NCI-H1105 (cell line): ENCODE data around the gene PCDHGB6.
"Not testable (repeated sequence)": the region's sequence is repeated elsewhere in the genome, so short reads cannot be mapped to it uniquely, and the experiment has no call there.

Experiments used
- DNase-seq: peaks from one replicate; lab custom pipeline; 2025; lab: John Stamatoyannopoulos, UW

PCDHGB6 gene

DNA sequence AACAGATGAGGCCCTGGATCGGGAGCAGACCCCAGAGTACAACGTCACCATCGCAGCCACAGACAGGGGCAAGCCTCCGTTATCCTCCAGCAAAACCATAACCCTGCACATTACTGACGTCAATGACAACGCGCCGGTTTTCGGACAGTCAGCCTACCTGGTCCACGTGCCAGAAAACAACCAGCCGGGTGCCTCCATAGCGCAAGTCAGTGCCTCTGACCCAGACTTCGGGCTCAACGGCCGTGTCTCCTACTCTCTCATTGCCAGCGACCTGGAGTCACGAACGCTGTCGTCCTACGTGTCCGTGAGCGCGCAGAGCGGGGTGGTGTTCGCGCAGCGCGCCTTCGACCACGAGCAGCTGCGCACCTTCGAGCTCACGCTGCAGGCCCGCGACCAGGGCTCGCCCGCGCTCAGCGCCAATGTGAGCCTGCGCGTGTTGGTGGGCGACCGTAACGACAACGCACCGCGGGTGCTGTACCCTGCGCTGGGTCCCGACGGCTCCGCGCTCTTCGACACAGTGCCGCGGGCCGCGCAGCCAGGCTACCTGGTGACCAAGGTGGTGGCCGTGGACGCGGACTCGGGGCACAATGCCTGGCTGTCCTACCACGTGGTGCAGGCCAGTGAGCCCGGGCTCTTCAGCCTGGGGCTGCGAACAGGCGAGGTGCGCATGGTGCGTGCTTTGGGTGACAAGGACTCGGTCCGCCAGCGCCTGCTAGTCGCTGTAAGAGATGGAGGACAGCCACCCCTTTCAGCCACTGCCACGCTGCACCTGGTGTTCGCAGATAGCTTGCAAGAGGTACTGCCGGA, 11.5 kb downstream of the PCDHGB6 start:
- no peak for DNase-seq

- DNase-seq: no peak
Observed at GRCh38 chr5:141420855-141421488, 13.2 kb downstream of the PCDHGB6 start, which contains the start of gene PCDHGA11. Gene PCDHGA11, plus strand, starts transcription at chr5:141421051. Its CDS starts 177 bp downstream, at chr5:141421228.

DNA sequence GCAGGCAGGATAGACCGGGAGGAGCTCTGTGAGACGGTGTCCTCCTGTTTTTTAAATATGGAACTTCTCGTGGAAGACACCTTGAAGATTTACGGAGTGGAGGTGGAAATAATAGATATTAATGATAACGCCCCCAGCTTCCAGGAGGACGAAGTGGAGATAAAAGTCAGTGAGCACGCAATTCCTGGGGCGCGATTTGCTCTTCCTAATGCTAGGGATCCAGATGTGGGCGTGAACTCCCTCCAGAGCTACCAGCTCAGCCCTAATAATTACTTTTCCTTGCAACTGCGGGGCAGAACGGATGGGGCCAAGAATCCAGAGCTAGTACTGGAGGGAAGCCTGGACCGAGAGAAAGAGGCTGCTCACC, 13.7 kb downstream of the PCDHGB6 start:
- no peak for DNase-seq

DNA sequence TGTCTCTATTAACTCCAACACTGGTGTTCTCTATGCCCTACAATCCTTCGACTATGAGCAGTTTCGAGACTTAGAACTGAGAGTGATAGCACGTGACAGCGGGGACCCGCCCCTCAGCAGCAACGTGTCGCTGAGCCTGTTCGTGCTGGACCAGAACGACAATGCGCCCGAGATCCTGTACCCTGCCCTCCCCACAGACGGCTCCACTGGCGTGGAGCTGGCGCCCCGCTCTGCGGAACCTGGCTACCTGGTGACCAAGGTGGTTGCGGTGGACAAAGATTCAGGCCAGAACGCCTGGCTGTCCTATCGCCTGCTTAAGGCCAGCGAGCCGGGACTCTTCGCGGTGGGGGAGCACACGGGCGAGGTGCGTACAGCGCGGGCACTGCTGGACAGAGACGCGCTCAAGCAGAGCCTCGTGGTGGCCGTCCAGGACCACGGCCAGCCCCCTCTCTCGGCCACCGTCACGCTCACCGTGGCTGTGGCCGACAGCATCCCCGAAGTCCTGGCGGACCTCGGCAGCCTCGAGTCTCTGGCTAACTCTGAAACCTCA, 15.0 kb downstream of the PCDHGB6 start:
- DNase-seq: no peak

- DNase-seq: no peak
Observed at GRCh38 chr5:141427783-141428426, 20.1 kb downstream of the PCDHGB6 start.

- no peak for DNase-seq
Observed at GRCh38 chr5:141430332-141431113, 22.7 kb downstream of the PCDHGB6 start, which contains the start of gene PCDHGA12. Gene PCDHGA12, plus strand, starts transcription at chr5:141430507. Its CDS starts 253 bp downstream, at chr5:141430760.

DNA sequence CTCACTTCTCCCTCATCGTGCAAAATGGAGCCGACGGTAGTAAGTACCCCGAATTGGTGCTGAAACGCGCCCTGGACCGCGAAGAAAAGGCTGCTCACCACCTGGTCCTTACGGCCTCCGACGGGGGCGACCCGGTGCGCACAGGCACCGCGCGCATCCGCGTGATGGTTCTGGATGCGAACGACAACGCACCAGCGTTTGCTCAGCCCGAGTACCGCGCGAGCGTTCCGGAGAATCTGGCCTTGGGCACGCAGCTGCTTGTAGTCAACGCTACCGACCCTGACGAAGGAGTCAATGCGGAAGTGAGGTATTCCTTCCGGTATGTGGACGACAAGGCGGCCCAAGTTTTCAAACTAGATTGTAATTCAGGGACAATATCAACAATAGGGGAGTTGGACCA, 23.5 kb downstream of the PCDHGB6 start:
- DNase-seq: no peak

DNA sequence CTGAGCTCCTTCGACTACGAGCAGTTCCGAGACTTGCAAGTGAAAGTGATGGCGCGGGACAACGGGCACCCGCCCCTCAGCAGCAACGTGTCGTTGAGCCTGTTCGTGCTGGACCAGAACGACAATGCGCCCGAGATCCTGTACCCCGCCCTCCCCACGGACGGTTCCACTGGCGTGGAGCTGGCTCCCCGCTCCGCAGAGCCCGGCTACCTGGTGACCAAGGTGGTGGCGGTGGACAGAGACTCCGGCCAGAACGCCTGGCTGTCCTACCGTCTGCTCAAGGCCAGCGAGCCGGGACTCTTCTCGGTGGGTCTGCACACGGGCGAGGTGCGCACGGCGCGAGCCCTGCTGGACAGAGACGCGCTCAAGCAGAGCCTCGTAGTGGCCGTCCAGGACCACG, 24.5 kb downstream of the PCDHGB6 start:
- not testable (repeated sequence) for DNase-seq

- not testable (repeated sequence) for DNase-seq
Observed at GRCh38 chr5:141432726-141433125, 24.9 kb downstream of the PCDHGB6 start.

GRCh38 chr5:141434006-141434405, 26.2 kb downstream of the PCDHGB6 start:
- DNase-seq: no peak

DNA sequence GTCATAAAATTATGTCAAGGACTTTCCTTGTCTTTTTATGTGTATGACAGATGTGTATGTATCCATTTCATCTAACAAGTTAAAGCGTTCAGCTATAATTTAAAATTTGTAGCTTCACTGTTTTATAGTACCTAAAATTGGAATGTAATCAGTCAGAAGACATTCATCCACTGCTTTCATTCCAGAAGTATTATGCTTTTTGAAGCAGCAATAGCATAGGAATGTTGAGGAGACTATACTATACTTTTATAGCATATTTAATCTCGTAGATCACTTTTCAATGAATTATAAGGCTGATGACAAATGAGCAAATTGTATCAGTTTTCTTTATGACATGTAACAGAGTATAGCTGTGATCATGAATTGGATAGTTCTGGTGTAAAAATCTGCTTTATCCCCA, 29.4 kb downstream of the PCDHGB6 start:
- DNase-seq: no peak

DNA sequence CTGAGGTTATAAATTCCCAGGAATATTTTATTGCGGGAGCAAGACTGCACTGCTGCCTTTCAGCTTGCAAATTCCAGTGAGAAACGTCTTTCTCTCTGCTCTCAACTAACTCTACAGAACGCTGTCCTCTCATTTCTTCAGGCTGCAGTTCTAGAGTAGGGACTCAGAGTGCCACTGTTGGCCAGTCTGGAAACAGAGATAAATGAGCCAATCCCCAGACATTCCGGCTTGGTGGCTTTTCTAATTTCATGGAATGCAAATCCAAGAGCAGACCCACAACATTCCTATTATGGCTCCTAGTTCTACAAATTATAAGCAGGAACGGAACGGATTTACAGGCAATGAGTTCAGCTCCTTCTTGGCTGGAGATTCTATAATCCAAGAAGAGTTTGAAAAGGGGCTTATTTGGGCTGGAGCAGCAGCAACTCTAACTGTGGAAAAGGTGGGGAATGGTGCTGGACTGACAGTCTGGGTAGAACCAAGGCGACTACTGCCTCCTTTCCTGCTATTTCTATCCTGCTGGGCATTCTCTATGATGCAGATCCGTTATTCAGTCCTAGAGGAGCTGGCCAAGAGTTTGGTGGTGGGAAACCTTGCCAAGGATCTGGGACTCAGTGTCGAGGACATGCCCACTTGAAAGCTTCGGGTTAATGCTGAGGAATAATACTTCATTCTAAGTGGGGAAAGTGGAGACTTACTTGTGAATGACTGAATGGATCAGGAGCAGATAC, 31.8 kb downstream of the PCDHGB6 start:
- DNase-seq: no peak

DNA sequence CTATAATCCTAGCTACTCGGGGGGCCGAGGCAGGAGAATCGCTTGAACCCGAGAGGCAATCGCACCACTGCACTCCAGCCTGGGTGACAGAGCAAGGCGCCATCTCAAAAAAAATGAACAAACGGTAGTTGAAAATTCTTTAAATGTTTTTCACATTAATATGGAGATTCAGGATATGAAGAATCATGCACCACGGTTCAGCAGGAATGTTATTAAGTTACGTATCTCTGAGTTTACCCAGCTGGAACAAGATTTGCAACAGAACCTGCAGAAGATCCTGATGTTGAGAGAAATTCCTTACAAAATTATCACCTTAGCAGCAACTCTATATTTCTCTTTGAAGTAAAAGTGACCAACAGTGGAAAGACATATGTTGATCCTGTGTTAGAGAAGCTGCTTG, 32.5 kb downstream of the PCDHGB6 start:
- DNase-seq: no peak

- no peak for DNase-seq
Observed at GRCh38 chr5:141441571-141442170, 33.9 kb downstream of the PCDHGB6 start.
